ENCODE results near the gene MTMR12. TPM values are rescaled to one million over a fixed set of nuclear protein-coding genes. Genes with fewer than 3 reads are reported as not detected.

Gene MTMR12
- total and polyA plus RNA-seq, 2 of the 13 experiments (the other 11 are each of a cell fraction or from before 2014, with no cell fraction given) = 23.4 to 36.6 TPM

- TF ChIP-seq BCL3 (CRISPR knock-in tag; IDR thresholded peaks at IDR 0.05) (no peak), RERE (CRISPR knock-in tag; IDR thresholded peaks at IDR 0.05; ENCODE audit: low read depth) (peak; percentile 86), SOX13 (IDR thresholded peaks at IDR 0.05) (peak; percentile 66), SOX13 (CRISPR knock-in tag; conservative IDR thresholded peaks at IDR 0.05 in 1 of 2, IDR thresholded peaks at IDR 0.05 in 1 of 2) (peak in 1 of 2 experiments; percentile 85; a peak in 2 of 4 replicates), ELF1 (CRISPR knock-in tag; IDR thresholded peaks at IDR 0.05) (peak; percentile 76), ZNF296 (CRISPR knock-in tag; conservative IDR thresholded peaks at IDR 0.05) (no peak), ZNF468 (CRISPR knock-in tag; IDR thresholded peaks at IDR 0.05) (no peak), NR0B2 (CRISPR knock-in tag; IDR thresholded peaks at IDR 0.05) (no peak), ZBTB26 (CRISPR knock-in tag; IDR thresholded peaks at IDR 0.05; ENCODE audit: borderline replicate concordance) (no peak; the same call in 1 of the 2 replicates), CCAR2 (optimal IDR thresholded peaks at IDR 0.05; ENCODE audit: low read depth, low read length) (no peak), ZKSCAN1 (IDR thresholded peaks at IDR 0.05; ENCODE audit: low read length) (no peak), KDM4B (CRISPR knock-in tag; IDR thresholded peaks at IDR 0.05) (peak; percentile 81), ZNF383 (CRISPR knock-in tag; IDR thresholded peaks at IDR 0.05; ENCODE audit: borderline replicate concordance) (no peak), ATRX (CRISPR knock-in tag; IDR thresholded peaks at IDR 0.05; ENCODE audit: borderline replicate concordance) (no peak), ZNF260 (CRISPR knock-in tag; IDR thresholded peaks at IDR 0.05; ENCODE audit: borderline replicate concordance, low read depth) (no peak), ZSCAN25 (CRISPR knock-in tag; IDR thresholded peaks at IDR 0.05) (no peak), TRIM24 (CRISPR knock-in tag; IDR thresholded peaks at IDR 0.05) (0 out of 2 replicates have a peak, but pooled peaks have one; percentile 63), TFDP2 (CRISPR knock-in tag; IDR thresholded peaks at IDR 0.05) (peak; percentile 79)
Measured at GRCh38 chr5:32233696-32234447, 78.9 kb downstream of the MTMR12 start (continued).

Measured in HepG2 (cell line).